ENCODE results near the gene PRKAR2B.

PRKAR2B gene

GRCh38 chr7:107104801-107105200 is 60.3 kb downstream of the PRKAR2B start:
- H3K23ac ChIP-seq (ENCODE audit: low read depth, low read length, poor library complexity) = no peak overlapping the region
- no peak overlapping the region for H2BK120ac ChIP-seq (ENCODE audit: low read depth, low read length)
- no peak overlapping the region for H3K4ac ChIP-seq (ENCODE audit: low read length)
- H3K14ac ChIP-seq (ENCODE audit: low read length) = no peak overlapping the region
- no peak overlapping the region for H2BK12ac ChIP-seq (ENCODE audit: low read length)
- no peaks in the 10 kb centered on the region for H3K36me3 ChIP-seq (replicated peaks in 1 of 2; ENCODE audit: control insufficient read depth in 2 of 2, insufficient read depth in 2 of 2, low read length in 2 of 2)
- H3K9ac ChIP-seq (ENCODE audit: low read depth, low read length, poor library complexity) = no peak overlapping the region
- H3K4me2 ChIP-seq (ENCODE audit: insufficient read depth, low read length, poor library complexity, severe bottlenecking) = no peak overlapping the region
- H3K27me3 ChIP-seq (ENCODE audit: control insufficient read depth in 3 of 3, insufficient read depth in 3 of 3, low read depth in 1 of 3, low read length in 3 of 3) = no peaks in the 10 kb centered on the region
- H4K8ac ChIP-seq (ENCODE audit: low read depth, low read length) = no peak overlapping the region
- no peak overlapping the region for H3K4me3 ChIP-seq (ENCODE audit: low read length in 2 of 2)
- WGBS, 2 donors (ENCODE audit: extremely low coverage in 2 of 2, insufficient read length in 2 of 2, insufficient replicate concordance in 1 of 2) = no CpG with 5 or more reads among the region's 4 CpGs
- H2BK15ac ChIP-seq (ENCODE audit: low read length) = no peak overlapping the region
- no peak overlapping the region for H2AK5ac ChIP-seq (ENCODE audit: low read depth, low read length)
- no peak overlapping the region for H3K18ac ChIP-seq (ENCODE audit: low read length)
- H2BK5ac ChIP-seq (ENCODE audit: low read length) = no peak overlapping the region
- no peak overlapping the region for H2AFZ ChIP-seq (ENCODE audit: low read length)
- no peaks in the 10 kb centered on the region for H3K79me1 ChIP-seq (ENCODE audit: low read depth, low read length)
- H3K9me3 ChIP-seq (replicated peaks in 1 of 2; ENCODE audit: control insufficient read depth in 2 of 2, insufficient read depth in 1 of 2, low read depth in 1 of 2, low read length in 2 of 2) = no peaks in the 10 kb centered on the region
- no peaks in the 10 kb centered on the region for H3K4me1 ChIP-seq (ENCODE audit: control insufficient read depth in 2 of 2, insufficient read depth in 1 of 2, low read depth in 1 of 2, low read length in 2 of 2)
- no peak overlapping the region for H4K91ac ChIP-seq (ENCODE audit: low read depth, low read length, poor library complexity)
- DNase-seq (ENCODE audit: low spot score) = no peak
- no peak overlapping the region for H3K27ac ChIP-seq (replicated peaks; ENCODE audit: low read length)

- Histone ChIP-seq H3K23ac (ENCODE audit: low read depth, low read length, poor library complexity) (peak overlapping the region; percentile 9), H2BK120ac (ENCODE audit: low read depth, low read length) (no peak overlapping the region), H2BK12ac (ENCODE audit: low read length) (no peak overlapping the region), H2BK5ac (ENCODE audit: low read length) (no peak overlapping the region), H3K36me3 (replicated peaks in 1 of 2; ENCODE audit: control insufficient read depth in 2 of 2, insufficient read depth in 2 of 2, low read length in 2 of 2) (no peaks in the 10 kb centered on the region), H2AFZ (ENCODE audit: low read length) (no peak overlapping the region), H4K8ac (ENCODE audit: low read depth, low read length) (no peak overlapping the region), H3K79me1 (ENCODE audit: low read depth, low read length) (no peaks in the 10 kb centered on the region), H3K9ac (ENCODE audit: low read depth, low read length, poor library complexity) (no peak overlapping the region), H3K4me2 (ENCODE audit: insufficient read depth, low read length, poor library complexity, severe bottlenecking) (no peak overlapping the region), H3K4me1 (ENCODE audit: control insufficient read depth in 2 of 2, insufficient read depth in 1 of 2, low read depth in 1 of 2, low read length in 2 of 2) (no peaks in the 10 kb centered on the region), H3K4ac (ENCODE audit: low read length) (no peak overlapping the region), H2BK15ac (ENCODE audit: low read length) (no peak overlapping the region), H2AK5ac (ENCODE audit: low read depth, low read length) (no peak overlapping the region), H3K14ac (ENCODE audit: low read length) (no peak overlapping the region), H3K4me3 (ENCODE audit: low read length in 2 of 2) (no peak overlapping the region), H3K9me3 (replicated peaks in 1 of 2; ENCODE audit: control insufficient read depth in 2 of 2, insufficient read depth in 1 of 2, low read depth in 1 of 2, low read length in 2 of 2) (no peaks in the 10 kb centered on the region), H3K27me3 (ENCODE audit: control insufficient read depth in 3 of 3, insufficient read depth in 3 of 3, low read depth in 1 of 3, low read length in 3 of 3) (no peaks in the 10 kb centered on the region), H3K27ac (replicated peaks; ENCODE audit: low read length) (no peak overlapping the region), H4K91ac (ENCODE audit: low read depth, low read length, poor library complexity) (no peak overlapping the region), H3K18ac (ENCODE audit: low read length) (no peak overlapping the region)
- WGBS, 2 donors (ENCODE audit: extremely low coverage in 2 of 2, insufficient read length in 2 of 2, insufficient replicate concordance in 1 of 2) = no CpG with 5 or more reads among the region's 4 CpGs
- no peak for DNase-seq (ENCODE audit: low spot score)
Observed at GRCh38 chr7:107105591-107106245, 61.2 kb downstream of the PRKAR2B start.

- H2BK15ac ChIP-seq (ENCODE audit: low read length) = no peak overlapping the region
Observed at GRCh38 chr7:107108793-107109371, 64.4 kb downstream of the PRKAR2B start.

GRCh38 chr7:107109955-107110354 is 65.5 kb downstream of the PRKAR2B start:
- Histone ChIP-seq H3K9ac (ENCODE audit: low read depth, low read length, poor library complexity) (no peak overlapping the region), H3K36me3 (replicated peaks in 1 of 2; ENCODE audit: control insufficient read depth in 2 of 2, insufficient read depth in 2 of 2, low read length in 2 of 2) (no peaks in the 10 kb centered on the region), H3K27me3 (ENCODE audit: control insufficient read depth in 3 of 3, insufficient read depth in 3 of 3, low read depth in 1 of 3, low read length in 3 of 3) (no peaks in the 10 kb centered on the region), H3K14ac (ENCODE audit: low read length) (no peak overlapping the region), H2BK5ac (ENCODE audit: low read length) (no peak overlapping the region), H2AK5ac (ENCODE audit: low read depth, low read length) (no peak overlapping the region), H4K91ac (ENCODE audit: low read depth, low read length, poor library complexity) (no peak overlapping the region), H3K23ac (ENCODE audit: low read depth, low read length, poor library complexity) (no peak overlapping the region), H3K18ac (ENCODE audit: low read length) (no peak overlapping the region), H3K4me1 (ENCODE audit: control insufficient read depth in 2 of 2, insufficient read depth in 1 of 2, low read depth in 1 of 2, low read length in 2 of 2) (no peaks in the 10 kb centered on the region), H3K27ac (replicated peaks; ENCODE audit: low read length) (no peak overlapping the region), H2BK120ac (ENCODE audit: low read depth, low read length) (no peak overlapping the region), H3K4me3 (ENCODE audit: low read length in 2 of 2) (no peak overlapping the region), H3K9me3 (replicated peaks in 1 of 2; ENCODE audit: control insufficient read depth in 2 of 2, insufficient read depth in 1 of 2, low read depth in 1 of 2, low read length in 2 of 2) (no peaks in the 10 kb centered on the region), H4K8ac (ENCODE audit: low read depth, low read length) (no peak overlapping the region), H2BK15ac (ENCODE audit: low read length) (no peak overlapping the region), H3K4me2 (ENCODE audit: insufficient read depth, low read length, poor library complexity, severe bottlenecking) (no peak overlapping the region), H3K4ac (ENCODE audit: low read length) (no peak overlapping the region), H3K79me1 (ENCODE audit: low read depth, low read length) (no peaks in the 10 kb centered on the region), H2BK12ac (ENCODE audit: low read length) (no peak overlapping the region), H2AFZ (ENCODE audit: low read length) (no peak overlapping the region)
- no peak for DNase-seq (ENCODE audit: low spot score)
- WGBS, 2 donors (ENCODE audit: extremely low coverage in 2 of 2, insufficient read length in 2 of 2, insufficient replicate concordance in 1 of 2) = no CpG with 5 or more reads among the region's 4 CpGs

More at GRCh38 chr7:107108793-107109371, 64.4 kb downstream of the PRKAR2B start:
- H2AFZ ChIP-seq (ENCODE audit: low read length) = no peak overlapping the region
- H3K4ac ChIP-seq (ENCODE audit: low read length) = no peak overlapping the region
- H3K9ac ChIP-seq (ENCODE audit: low read depth, low read length, poor library complexity) = no peak overlapping the region
- H3K23ac ChIP-seq (ENCODE audit: low read depth, low read length, poor library complexity) = no peak overlapping the region
- no peak overlapping the region for H3K14ac ChIP-seq (ENCODE audit: low read length)
- no peak overlapping the region for H2AK5ac ChIP-seq (ENCODE audit: low read depth, low read length)
- no peak overlapping the region for H3K27ac ChIP-seq (replicated peaks; ENCODE audit: low read length)
- no peak overlapping the region for H4K91ac ChIP-seq (ENCODE audit: low read depth, low read length, poor library complexity)
- H3K4me1 ChIP-seq (ENCODE audit: control insufficient read depth in 2 of 2, insufficient read depth in 1 of 2, low read depth in 1 of 2, low read length in 2 of 2) = no peaks in the 10 kb centered on the region
- no peak overlapping the region for H3K4me3 ChIP-seq (ENCODE audit: low read length in 2 of 2)
- H2BK120ac ChIP-seq (ENCODE audit: low read depth, low read length) = no peak overlapping the region
- H3K27me3 ChIP-seq (ENCODE audit: control insufficient read depth in 3 of 3, insufficient read depth in 3 of 3, low read depth in 1 of 3, low read length in 3 of 3) = no peaks in the 10 kb centered on the region
- no peak overlapping the region for H4K8ac ChIP-seq (ENCODE audit: low read depth, low read length)
- no peak for DNase-seq (ENCODE audit: low spot score)
- H3K4me2 ChIP-seq (ENCODE audit: insufficient read depth, low read length, poor library complexity, severe bottlenecking) = no peak overlapping the region
- no peak overlapping the region for H2BK12ac ChIP-seq (ENCODE audit: low read length)
- no peak overlapping the region for H3K18ac ChIP-seq (ENCODE audit: low read length)
- H3K36me3 ChIP-seq (replicated peaks in 1 of 2; ENCODE audit: control insufficient read depth in 2 of 2, insufficient read depth in 2 of 2, low read length in 2 of 2) = no peaks in the 10 kb centered on the region
- no peak overlapping the region for H2BK5ac ChIP-seq (ENCODE audit: low read length)
- no peaks in the 10 kb centered on the region for H3K9me3 ChIP-seq (replicated peaks in 1 of 2; ENCODE audit: control insufficient read depth in 2 of 2, insufficient read depth in 1 of 2, low read depth in 1 of 2, low read length in 2 of 2)
- H3K79me1 ChIP-seq (ENCODE audit: low read depth, low read length) = no peaks in the 10 kb centered on the region
